ENCODE results near the gene CD164L2.

DNA sequence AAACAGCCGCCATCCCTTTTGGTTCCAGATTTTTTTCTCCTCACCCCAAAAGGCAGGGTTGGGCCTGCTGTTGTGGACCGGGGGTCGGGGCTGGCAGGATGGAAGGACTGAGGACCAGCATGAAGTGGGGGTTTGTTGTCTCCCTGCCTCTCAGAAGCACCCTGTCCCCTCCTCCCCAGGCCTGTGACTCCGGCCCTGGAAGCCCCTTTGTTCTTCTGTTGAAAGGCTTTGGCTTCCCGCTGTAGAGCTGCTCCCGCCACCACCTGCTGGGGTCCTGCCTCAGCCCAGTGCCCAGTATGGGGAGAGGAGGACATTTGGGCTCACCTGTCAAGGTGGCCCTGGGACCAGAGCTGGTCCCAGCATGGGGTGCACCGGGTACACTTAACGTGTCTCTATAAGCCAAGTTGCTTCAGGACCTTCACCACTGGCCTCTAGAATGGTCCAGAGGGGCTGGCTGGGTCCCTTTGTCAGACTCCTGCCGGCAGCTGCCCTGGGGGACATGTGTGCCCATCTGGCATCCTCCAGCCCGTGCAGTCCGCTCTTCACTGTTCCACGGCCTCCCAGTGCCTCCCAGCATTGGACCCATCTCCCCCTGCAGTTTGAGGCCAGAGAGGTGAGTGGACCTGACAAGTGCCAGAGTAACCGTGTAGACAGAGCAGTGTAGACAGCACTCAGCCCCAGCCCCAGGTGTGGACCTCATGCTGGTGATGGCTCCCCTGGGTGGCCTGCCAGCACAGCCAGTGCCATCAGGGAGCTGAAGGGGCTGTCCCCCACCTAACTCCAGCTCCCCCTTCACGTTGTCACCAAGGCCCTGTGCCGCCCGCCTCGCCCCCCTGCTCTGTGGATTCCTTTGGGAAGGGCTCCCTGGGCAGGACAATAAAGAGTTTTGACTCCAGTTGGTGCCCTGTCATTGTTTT is 47.4 kb downstream of the CD164L2 start:
- no peak for TF ChIP-seq CTCF (IDR thresholded peaks at IDR 0.05)
- no peak for TF ChIP-seq POLR2AphosphoS5 (IDR thresholded peaks at IDR 0.05)
- no peak for TF ChIP-seq POLR2A (IDR thresholded peaks at IDR 0.05)

All from gastroesophageal sphincter (tissue), 3 donors.